ENCODE measurements around the gene FAM3A. TPM values are rescaled to one million over a fixed set of nuclear protein-coding genes. Genes with fewer than 3 reads are reported as not detected.

FAM3A gene
- total and polyA plus RNA-seq, 9 of the 15 experiments (the other 6 are each of a cell fraction or from before 2014, with no cell fraction given) = 0.75 to 70.6 (median 27.0) TPM

DNA sequence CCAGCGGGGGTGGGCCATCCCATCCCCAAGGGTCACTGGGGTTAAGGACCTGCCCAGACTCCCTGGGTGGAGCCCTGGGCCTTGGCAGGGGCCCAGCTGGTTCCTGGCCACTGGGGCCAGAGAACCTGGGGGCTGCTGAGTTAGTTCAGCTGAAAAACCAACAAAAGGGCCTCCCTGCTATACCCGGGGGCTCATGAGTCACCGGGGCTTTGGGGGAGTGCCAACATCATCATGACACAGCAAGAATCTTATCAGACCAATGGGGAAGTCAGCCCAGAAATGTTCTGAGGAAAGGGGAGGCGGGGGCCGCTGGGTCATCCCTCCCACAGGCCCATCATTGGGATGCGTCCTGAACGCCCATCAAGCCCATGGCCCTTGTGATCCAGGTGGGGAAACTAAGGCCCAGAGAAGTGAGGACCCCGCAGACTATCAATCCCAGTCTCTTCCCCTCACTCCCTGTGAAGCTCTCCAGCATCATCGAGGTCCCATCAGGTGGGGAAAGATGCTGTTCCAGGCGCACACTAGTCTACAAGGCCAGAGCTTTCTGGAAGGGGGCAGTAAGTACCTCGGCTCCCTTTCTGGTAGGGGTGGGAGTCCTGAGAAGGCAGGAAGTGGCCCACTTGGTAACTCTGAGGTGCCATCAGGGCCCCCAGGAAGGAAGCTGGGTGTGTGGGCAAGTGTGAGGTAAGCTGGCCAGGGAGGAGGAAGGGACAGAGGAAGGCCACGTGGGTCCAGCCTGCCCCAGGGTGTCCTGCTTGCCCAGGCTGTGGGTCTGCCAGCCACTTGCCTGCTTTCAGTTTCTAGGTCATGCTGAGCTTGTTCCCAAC is 26.1 kb upstream of the FAM3A start (continued):
- TF ChIP-seq ZBTB2 (IDR thresholded peaks at IDR 0.05) (no peak; the same call in 1 of the 2 replicates), KLF6 (CRISPR knock-in tag; IDR thresholded peaks at IDR 0.05; ENCODE audit: borderline replicate concordance) (0 out of 2 replicates have a peak, but pooled peaks have one; percentile 15), BRD4 (IDR thresholded peaks at IDR 0.05) (peak; percentile 24; the same call in 1 of the 2 replicates), DMBX1 (CRISPR knock-in tag; IDR thresholded peaks at IDR 0.05; ENCODE audit: borderline replicate concordance) (0 out of 2 replicates have a peak, but pooled peaks have one; percentile 15), MEIS2 (IDR thresholded peaks at IDR 0.05; ENCODE audit: partially characterized antibody) (peak; percentile 17), TEAD1 (CRISPR knock-in tag; IDR thresholded peaks at IDR 0.05) (peak in 1 of 2 experiments; percentile 42; a peak in 1 of 4 replicates), PHF8 (IDR thresholded peaks at IDR 0.05; ENCODE audit: borderline replicate concordance, low read length) (peak; percentile 33; the same call in 1 of the 2 replicates), MTA3 (IDR thresholded peaks at IDR 0.05; ENCODE audit: borderline replicate concordance) (peak; percentile 86), ATF7 (IDR thresholded peaks at IDR 0.05) (peak; percentile 78), RUNX1 (IDR thresholded peaks at IDR 0.05; ENCODE audit: low read depth) (no peak), TBL1XR1 (IDR thresholded peaks at IDR 0.05; ENCODE audit: low read length in 2 of 2) (peak in 1 of 2 experiments; percentile 66; a peak in 2 of 4 replicates), BRF2 (IDR thresholded peaks at IDR 0.05; ENCODE audit: borderline replicate concordance, insufficient read depth, insufficient read length) (no peak), MYNN (IDR thresholded peaks at IDR 0.05) (peak; percentile 91), MYNN (CRISPR knock-in tag; IDR thresholded peaks at IDR 0.05) (no peak), ESRRB (CRISPR knock-in tag; IDR thresholded peaks at IDR 0.05; ENCODE audit: borderline replicate concordance) (no peak), RCOR1 (IDR thresholded peaks at IDR 0.05; ENCODE audit: borderline replicate concordance in 1 of 2, low read depth in 2 of 2, low read length in 2 of 2) (peak in 1 of 2 experiments; percentile 84; a peak in 2 of 4 replicates), POLR2H (tag; IDR thresholded peaks at IDR 0.05; ENCODE audit: low read depth) (0 out of 2 replicates have a peak, but pooled peaks have one; percentile 40), STAT6 (CRISPR knock-in tag; IDR thresholded peaks at IDR 0.05) (peak; percentile 35; the same call in 1 of the 2 replicates), ZNF740 (CRISPR knock-in tag; IDR thresholded peaks at IDR 0.05) (no peak), ZNF740 (tag; IDR thresholded peaks at IDR 0.05) (no peak), ARID2 (IDR thresholded peaks at IDR 0.05) (no peak), L3MBTL2 (IDR thresholded peaks at IDR 0.05) (no peak; the same call in 1 of the 2 replicates)
